Measurements from ENCODE around the gene CENPB.
"Not testable (repeated sequence)": the region's sequence is repeated elsewhere in the genome, so short reads cannot be mapped to it uniquely, and the experiment has no call there.

CENPB gene

DNA sequence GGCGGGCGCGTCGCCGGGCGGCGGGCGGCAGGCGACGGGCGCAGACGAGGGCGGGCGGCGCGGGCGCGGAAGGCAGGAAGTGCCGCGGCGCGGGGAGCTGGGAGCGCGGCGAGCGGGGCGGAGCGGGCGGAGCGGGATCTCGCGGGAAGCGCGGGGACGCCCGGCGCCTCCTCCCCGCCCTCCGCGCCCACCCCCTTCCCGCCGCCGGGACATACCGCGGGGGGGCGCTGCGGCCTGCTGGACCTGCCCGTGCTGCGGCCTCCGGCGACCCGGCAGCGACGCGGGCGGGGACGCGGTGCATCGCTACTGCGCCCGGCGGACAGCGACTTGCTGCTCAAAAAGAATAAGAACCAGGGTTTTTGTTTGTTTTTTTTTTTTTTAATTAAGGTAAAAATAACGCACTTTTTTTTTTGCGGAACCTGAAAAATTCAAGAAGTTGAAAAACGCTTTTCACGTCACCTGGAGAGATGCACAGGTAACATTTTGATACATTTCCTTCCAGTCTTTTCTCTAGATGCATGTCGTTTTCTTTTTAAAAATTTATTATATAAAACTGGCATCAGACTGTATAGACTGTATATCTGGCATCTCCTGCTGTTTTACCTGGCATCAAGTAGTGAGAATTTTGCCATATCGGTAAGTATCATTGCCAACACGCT lies at the start of gene CENPB:
CENPB (minus strand) TSS at position 76 of the 659 bp plus-strand sequence. CDS start 257 bp downstream, outside the sequence.
- in situ Hi-C loops (cut with MboI; ENCODE audit: low sequenced_read_pairs) = no loop called here

- in situ Hi-C loops (cut with MboI; ENCODE audit: low sequenced_read_pairs) = no loop called here
Measured at GRCh38 chr20:3836132-3836531, 49.6 kb upstream of the CENPB start.

DNA sequence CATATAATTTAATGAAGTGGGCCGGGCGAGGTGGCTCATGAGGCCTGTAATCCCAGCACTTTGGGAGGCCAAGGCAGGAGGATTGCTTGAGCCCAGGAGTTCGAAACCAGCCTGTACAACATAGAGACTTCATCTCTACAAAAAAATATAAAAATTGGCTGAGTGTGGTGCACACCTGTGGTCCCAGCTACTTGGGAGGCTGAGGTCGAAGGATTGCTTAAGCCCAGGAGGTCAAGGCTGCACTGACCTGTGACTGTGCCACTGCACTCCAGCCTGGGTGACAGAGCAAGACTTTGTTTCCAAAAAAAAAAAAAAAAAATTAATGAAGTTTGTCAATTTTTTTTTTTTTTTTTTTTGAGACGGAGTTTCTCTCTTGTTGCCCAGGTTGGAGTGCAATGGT lies 43.4 kb upstream of the CENPB start:
- in situ Hi-C loops (cut with MboI; ENCODE audit: low sequenced_read_pairs) = not testable (repeated sequence)

DNA sequence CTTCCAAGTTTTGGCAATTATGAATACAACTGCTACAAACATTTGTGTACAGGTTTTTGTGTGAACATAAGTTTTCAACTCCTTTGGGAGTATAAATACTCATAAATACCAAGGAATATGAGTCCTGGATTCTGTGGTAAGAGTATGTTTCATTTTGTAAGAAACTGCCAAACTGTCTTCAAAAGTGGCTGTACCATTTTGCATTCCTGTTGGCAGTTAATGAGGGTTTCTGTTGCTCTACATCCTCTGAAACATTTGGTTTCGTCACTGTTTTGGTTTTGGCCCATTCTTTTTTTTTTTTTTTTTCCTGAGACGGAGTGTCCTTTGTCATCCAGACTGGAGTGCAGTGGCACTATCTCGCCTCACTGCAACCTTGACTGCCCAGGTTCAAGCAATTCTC lies 42.3 kb upstream of the CENPB start:
- in situ Hi-C loops (cut with MboI; ENCODE audit: low sequenced_read_pairs) = no loop called here

DNA sequence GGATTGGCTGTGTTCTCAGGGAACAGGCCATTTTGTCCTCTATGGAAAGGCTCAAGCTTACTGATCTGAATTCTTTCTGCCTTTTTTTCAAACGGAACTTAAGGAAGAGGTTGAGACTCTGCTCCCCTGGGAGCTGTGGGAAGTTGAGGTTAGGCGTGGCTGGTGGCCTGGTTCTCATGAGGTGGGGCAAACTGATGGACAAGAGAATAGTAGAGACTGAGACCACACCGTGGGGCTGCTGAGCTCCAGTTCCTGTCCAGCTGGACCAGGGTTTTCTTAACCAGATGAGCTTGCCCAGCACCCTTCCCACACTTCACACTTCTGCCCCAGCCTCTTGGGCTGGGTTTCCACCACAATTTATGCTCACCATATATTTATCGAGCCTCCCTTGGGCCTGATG lies 39.9 kb upstream of the CENPB start:
- in situ Hi-C loops (cut with MboI; ENCODE audit: low sequenced_read_pairs) = no loop called here

DNA sequence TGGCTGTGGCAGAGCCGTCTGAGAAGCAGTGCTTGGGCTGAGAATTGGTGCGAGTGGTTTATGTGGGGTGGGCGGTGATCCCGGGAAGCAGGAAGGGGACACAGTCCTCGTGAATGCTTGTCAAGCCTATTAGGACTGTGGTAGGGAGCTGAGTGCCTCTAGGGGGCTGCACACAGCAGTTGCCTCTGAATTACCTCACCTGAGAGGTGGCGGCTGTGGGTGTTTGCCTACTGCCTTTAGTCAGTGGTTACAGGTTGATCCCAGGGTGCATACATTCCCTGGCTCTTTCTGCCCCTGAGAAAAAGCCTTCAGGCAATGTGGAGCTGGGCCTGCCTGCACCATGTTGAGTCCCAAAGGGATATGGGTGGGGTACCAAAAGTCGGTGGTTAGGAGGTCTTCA lies 39.0 kb upstream of the CENPB start:
- in situ Hi-C loops (cut with MboI; ENCODE audit: low sequenced_read_pairs) = no loop called here

DNA sequence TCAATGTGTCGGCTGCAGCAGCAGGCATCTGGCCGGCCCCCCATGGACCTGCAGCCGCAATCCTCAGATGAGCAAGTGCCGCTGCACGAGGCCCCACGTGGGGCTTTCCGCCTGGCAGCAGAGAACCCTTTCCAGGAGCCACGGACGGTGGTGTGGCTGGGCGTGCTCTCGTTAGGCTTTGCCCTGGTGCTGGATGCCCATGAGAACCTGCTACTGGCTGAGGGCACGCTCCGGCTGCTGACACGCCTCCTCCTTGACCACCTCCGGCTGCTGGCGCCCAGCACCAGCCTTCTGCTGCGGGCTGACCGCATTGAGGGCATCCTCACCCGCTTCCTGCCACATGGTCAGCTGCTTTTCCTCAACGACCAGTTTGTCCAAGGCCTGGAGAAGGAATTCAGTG lies 37.3 kb upstream of the CENPB start:
- in situ Hi-C loops (cut with MboI; ENCODE audit: low sequenced_read_pairs) = no loop called here

GRCh38 chr20:3821996-3822395 lies 35.5 kb upstream of the CENPB start:
- in situ Hi-C loops (cut with MboI; ENCODE audit: low sequenced_read_pairs) = no loop called here

DNA sequence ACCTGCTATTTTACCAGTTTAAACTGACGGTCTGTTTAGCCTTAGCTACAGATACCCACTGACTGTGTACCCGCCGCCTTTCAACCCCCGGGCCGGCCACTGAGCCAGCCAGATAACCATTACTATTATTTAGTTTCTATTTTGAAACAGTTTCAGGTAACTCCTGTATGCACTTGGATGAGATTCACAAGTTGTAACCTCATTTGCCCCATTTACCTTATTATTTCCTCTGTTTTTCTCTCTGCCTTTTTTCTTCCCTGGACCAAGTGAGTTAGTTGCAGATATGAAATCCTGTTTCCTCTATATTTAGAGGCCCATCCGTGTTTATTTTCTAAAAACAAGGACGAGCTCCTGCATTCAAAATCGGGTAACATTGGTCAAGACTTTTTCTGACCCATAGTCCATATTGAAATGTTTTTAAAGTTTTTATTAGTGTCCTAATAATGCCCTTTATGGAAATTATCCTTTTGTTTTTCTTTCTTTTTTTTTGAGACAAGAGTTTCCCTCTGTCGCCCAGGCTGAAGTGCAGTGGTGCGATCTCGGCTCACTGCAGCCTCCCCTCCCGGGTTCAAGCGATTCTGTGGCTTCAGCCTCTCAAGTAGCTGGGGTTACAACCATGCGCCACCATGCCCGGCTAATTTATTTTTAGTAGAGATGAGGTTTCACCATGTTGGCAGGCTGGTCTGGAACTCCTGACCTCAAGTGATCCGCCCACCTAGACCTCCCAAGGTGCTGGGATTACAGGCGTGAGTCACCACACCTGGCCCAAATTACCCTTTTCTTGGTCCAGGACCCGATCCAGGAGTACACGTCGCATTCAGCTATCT lies 34.6 kb upstream of the CENPB start:
- in situ Hi-C loops (cut with MboI; ENCODE audit: low sequenced_read_pairs) = no loop called here

DNA sequence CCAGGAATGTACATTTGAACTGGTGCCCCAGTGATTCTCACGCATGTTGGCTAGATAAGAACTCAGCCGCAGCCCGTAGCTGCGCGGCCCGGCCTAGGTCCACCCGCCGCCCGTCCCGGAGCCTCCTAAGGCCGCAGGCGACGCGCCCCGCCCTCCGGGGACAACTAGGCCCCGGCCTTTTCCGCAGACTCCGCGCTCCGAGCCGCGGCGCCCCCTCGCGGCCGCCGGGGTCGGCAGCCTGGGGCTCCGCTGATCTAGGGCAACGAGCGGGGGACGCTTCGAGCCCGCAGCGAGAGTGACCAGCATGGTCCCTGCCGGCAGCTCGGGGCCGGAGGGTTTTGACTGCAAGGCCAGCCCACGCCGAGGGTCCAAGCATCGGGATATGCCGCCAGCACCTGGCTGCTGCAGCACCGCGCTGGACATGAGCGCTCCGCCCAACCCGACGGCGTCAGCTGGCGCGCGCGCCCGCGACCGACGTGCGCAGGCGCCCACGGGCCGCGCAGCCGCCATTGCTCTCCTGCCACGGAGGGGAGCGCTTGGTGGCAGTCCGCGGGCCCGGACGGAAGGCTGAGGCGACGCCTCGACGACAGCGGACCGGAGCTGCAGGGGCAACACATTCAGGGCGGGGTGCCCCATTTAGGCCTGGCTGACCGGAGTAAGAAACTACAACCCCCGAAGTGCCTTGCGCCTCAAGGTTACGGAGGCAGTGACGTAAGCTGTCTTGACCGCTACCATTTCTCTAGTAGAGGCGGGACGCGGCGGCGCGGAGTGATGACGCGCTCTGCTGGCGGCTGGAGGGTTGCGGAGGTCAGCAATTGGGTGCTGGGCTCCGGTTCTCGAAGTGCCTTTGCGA lies 33.7 kb upstream of the CENPB start, which contains the start of gene AP5S1:
AP5S1 (plus strand) TSS at position 500 of the 853 bp plus-strand sequence. CDS start 1,571 bp downstream, outside the sequence.
- in situ Hi-C loops (cut with MboI; ENCODE audit: low sequenced_read_pairs) = no loop called here

DNA sequence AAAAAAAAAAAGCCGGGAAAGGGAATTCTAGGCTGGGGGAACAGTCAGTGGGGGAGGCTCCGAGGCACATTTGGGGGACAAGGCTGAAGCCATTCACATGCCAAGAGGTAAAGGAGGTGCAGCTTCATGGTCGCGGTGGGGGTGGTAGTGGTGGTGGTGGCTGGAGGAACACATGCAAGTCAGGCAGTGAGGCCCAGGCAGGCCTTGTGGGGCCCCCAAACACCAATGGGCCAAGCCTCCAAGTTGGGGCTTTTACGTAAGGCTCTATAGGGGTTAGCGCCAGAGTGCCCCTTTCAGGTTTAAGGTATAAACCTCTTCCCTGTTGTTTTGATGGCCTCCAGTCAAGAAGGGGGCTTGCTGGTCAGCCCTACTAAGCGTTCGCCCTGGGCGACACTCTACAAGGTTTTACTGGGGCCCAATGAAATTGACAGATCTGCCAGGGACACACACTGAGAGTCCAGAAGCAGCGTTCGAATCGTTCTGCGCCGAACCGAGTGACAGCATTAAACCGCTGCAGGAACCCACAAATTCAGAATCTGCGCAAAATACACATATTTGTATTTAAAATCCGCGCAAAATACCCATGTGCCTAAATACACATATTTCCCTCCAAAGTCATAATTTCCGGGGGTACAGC lies 33.0 kb upstream of the CENPB start:
- in situ Hi-C loops (cut with MboI; ENCODE audit: low sequenced_read_pairs) = no loop called here

DNA sequence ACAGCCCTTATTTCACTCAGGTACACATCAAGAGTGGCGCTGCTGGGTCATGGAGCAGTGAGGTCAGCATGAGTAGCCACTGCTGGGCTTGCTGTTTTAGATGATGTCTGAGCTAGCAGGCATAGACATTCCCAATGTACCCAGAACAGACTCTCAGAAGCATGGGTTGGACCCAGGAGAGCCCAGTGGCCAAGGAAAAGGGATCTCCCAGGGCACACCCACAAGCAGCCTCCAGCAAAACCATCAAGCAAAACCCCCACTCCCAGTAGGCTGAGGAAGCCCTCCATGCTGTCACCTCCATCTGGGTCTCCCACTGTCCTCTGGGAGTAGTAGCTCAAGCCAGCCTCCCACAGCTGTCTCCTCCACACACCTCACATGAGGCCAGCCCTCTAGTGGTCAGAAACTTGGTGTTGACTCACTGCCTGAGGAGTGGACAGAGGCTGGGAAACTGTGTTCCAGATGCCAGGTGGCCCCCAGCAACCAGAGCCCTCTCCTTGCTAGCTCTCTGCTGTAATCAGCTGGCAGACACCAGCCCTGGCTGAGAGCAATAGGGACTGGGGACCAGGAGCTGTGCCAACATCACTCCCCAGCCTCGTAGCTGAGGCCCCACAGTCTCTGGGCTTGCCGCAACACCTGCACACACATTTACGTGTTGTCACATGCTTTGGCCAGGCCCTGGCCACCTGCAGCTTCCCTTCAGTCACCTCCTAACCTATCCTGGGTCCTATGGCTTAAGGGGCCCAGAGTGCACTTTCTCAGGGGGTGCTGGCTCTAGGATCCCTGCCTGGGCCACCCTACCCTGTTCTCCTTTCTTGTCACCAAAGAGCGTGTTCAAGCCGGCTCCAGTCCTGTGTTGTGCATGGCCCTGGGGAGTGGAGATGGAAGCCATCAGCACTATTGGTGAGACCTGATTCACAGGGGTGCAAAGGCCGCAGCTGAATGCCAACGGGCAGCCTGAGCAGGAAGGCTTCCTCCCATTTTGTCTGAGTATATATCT lies 31.9 kb upstream of the CENPB start:
- in situ Hi-C loops (cut with MboI; ENCODE audit: low sequenced_read_pairs) = no loop called here

GRCh38 chr20:3815703-3816315 lies 29.3 kb upstream of the CENPB start:
- in situ Hi-C loops (cut with MboI; ENCODE audit: low sequenced_read_pairs) = no loop called here

DNA sequence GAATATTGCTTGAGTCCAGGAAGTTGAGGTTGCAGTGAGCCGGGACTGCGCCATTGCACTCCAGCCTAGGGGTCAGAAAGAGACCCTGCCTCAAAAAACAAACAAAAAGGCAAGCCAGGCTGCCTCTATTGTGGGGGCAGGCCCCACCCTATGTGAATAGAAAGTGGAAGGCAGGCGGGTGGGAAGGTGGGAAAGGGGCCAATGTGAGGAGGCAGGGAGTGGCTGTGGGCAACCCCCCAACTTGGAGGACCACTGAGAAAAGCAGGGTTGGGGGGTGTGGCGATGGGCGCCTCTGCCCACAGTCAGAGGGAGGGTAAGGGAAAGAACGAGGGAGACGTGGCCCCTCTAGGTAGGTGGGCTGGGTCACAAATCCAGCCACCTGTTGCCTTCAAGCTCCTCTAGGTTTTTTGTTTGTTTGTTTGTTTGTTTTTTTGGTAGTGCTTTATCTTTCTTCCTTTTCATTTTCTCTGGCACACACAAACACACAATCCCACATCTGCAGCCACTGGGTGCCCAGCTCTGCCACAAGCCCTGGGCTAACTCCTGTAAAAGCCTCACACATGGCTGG lies 28.5 kb upstream of the CENPB start:
- in situ Hi-C loops (cut with MboI; ENCODE audit: low sequenced_read_pairs) = no loop called here

DNA sequence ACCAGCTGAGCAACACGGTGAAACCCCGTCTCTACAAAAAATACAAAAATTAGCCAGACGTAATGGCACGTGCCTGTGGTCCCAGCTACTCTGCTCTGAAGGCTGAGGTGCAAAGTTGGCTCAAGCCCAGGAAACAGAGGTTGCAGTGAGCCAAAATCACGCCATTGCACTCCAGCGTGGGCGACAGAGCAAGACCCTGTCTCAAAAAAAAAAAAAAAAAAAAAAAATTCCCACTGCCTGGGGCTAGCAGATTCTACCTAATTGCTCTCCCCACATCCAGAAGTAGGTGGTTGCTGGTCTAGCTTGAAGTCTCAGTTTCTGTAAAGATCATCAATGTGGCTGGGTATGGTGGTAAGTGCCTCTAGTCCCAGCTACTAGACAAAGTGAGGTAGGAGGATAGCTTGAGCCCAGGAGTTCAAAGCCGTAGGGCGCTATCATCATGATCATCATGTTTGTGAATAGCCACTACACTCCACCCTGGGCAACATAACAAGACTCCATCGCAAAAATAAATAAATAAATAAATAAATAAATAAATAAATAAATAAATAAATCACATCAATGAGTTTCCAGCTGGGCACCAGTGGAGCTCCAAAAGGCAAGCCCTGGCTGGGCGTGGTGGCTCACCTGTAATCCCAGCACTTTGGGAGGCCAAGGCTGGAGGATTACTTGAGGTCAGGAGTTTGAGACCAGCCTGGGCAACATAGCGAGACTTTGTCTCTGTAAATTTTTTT lies 27.5 kb upstream of the CENPB start:
- in situ Hi-C loops (cut with MboI; ENCODE audit: low sequenced_read_pairs) = no loop called here

GRCh38 chr20:3812975-3813847 lies 26.7 kb upstream of the CENPB start:
- in situ Hi-C loops (cut with MboI; ENCODE audit: low sequenced_read_pairs) = no loop called here

DNA sequence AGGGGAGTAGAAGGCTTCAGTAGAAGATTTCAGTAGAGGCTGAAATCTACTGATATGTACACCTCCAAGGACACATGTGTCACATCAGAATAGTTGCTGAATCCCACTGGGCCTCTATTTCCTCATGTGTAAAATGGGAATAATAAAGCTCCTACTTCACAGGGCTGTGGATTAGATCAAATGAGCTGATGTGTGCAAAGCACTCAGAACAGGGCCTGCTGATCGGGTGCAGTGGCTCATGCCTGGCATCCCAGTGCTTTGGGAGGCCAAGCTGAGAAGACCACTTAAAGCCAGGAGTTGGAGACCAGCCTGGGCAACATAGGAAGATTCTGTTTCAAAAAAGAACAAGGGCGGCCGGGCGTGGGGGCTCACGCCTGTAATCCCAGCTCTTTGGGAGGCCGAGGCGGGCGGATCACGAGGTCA lies 25.7 kb upstream of the CENPB start:
- in situ Hi-C loops (cut with MboI; ENCODE audit: low sequenced_read_pairs) = no loop called here

Data from hTERT RPE-1 (cell line).